ENCODE data around the gene CWH43. TPM values are rescaled to one million over a fixed set of nuclear protein-coding genes. Genes with fewer than 3 reads are reported as not detected.
"Not testable (repeated sequence)": the region's sequence is repeated elsewhere in the genome, so short reads cannot be mapped to it uniquely, and the experiment has no call there.

CWH43 gene
- not detected for total RNA-seq
- long read RNA-seq: 0 reads

DNA sequence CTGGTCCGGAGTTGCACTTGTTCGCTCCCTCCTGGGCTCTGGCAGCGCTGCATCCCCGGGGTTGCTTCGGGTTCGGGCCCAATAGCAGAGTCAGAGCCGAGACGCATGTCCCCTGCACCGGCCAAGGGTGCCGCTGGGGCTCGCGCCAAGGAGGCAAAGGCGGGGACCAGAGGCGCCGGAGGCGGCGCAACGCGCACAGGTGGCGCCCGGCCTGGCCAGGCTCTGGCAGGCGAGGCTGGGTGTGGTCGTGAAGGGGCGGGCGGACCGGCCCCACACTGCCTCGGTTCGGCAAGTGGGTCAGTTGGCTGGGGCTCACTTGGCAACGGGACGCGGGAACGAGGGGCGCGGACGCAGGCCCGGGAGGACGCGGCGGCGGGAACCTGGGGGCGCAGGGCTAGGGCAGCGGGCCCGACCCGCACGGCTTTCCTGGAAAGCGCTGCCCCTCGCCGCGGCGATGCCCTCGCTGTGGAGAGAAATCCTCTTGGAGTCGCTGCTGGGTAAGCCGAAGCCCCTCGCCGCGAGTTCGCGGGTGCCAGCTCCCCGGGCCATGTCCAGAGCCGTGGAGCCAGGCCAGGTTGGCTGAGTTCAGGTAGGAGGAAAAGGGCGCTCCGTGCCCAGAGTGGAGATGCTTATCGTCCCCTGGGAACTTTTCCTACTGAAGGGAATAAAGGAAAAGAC lies at the start of gene CWH43:
CWH43 (plus strand) TSS at position 300 of the 678 bp plus-strand sequence; CDS start at position 455, 155 bp downstream.
- DNase-seq (ENCODE audit: missing footprints): no peak
- intact Hi-C loops (cut with DNase I): no loop called here
- no peak for ATAC-seq

GRCh38 chr4:48937033-48937432 lies 49.0 kb upstream of the CWH43 start:
- intact Hi-C loops (cut with DNase I): no loop called here
- ATAC-seq (no peak), DNase-seq (ENCODE audit: missing footprints) (no peak)

DNA sequence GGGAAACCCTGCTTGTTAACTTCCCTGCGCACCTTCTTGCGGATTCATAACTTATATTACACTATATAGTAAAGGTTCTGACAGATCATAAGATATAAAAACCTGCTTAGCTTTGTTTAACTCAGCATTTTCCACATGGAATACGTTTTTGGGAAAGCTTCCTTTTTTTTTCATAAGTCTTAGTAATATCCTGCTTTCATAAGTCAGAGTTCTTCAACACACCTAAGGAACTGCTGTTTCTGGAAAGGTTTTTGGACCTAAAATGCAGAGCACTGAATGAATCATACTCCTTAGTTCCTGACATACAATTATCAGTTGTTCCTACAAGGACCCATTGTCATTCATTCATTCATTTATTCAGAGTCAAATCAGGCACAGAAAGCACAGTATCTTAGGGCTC lies 47.2 kb upstream of the CWH43 start:
- no peak for DNase-seq (ENCODE audit: missing footprints)
- no peak for ATAC-seq
- intact Hi-C loops (cut with DNase I): no loop called here

- DNase-seq (ENCODE audit: missing footprints) (no peak), ATAC-seq (no peak)
- intact Hi-C loops (cut with DNase I): no loop called here
Observed at GRCh38 chr4:48939785-48940184, 46.3 kb upstream of the CWH43 start.

DNA sequence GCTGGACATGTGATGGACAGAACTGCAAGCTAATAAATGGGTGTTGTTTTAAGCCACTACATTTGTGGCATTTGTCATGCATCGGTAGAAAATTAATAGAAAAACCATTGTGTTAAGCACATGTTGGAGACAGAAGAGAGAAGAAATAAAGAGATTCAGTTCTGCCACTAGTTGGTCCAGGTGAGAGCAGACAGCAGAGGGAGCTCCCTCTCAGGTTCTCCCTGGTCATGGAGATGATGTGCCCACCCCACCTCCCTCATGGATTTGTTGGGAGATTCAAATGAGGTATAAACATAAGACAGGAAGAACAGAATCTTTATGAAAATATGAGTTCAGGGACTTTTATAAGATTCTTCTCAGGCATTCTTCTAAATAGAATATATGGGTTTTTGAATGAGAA lies 42.7 kb upstream of the CWH43 start:
- ATAC-seq (no peak), DNase-seq (ENCODE audit: missing footprints) (no peak)
- intact Hi-C loops (cut with DNase I): no loop called here

DNA sequence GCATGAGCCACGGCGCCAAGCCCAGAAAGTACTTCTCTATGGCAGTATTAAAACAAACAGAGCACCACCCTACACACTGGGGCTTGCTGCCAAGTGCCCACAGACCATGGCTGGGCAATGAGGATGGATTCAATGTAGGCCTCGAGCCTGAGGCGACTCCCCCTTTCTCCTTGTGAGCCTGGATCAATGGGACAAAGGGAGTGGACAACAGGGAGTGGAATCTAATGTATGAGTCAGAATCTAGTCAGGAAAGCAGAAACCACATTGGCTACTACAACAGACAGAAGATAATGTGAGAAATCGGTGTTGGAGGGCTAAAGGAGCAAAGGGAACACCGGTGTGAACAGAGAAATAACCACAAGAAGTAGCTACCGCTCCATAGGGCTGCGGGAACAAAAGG lies 41.8 kb upstream of the CWH43 start:
- ATAC-seq (no peak), DNase-seq (ENCODE audit: missing footprints) (no peak)
- intact Hi-C loops (cut with DNase I): no loop called here

GRCh38 chr4:48944756-48945241 lies 41.3 kb upstream of the CWH43 start:
- no peak for ATAC-seq
- intact Hi-C loops (cut with DNase I): no loop called here
- DNase-seq (ENCODE audit: missing footprints): no peak

GRCh38 chr4:48945981-48946380 lies 40.1 kb upstream of the CWH43 start:
- intact Hi-C loops (cut with DNase I): no loop called here
- DNase-seq (ENCODE audit: missing footprints) (no peak), ATAC-seq (no peak)

GRCh38 chr4:48947731-48948130 lies 38.3 kb upstream of the CWH43 start:
- intact Hi-C loops (cut with DNase I): no loop called here
- ATAC-seq: no peak

GRCh38 chr4:48949086-48949485 lies 37.0 kb upstream of the CWH43 start:
- intact Hi-C loops (cut with DNase I): no loop called here
- no peak for DNase-seq (ENCODE audit: missing footprints)
- ATAC-seq: no peak

More at GRCh38 chr4:48947731-48948130, 38.3 kb upstream of the CWH43 start:
- DNase-seq (ENCODE audit: missing footprints): no peak

DNA sequence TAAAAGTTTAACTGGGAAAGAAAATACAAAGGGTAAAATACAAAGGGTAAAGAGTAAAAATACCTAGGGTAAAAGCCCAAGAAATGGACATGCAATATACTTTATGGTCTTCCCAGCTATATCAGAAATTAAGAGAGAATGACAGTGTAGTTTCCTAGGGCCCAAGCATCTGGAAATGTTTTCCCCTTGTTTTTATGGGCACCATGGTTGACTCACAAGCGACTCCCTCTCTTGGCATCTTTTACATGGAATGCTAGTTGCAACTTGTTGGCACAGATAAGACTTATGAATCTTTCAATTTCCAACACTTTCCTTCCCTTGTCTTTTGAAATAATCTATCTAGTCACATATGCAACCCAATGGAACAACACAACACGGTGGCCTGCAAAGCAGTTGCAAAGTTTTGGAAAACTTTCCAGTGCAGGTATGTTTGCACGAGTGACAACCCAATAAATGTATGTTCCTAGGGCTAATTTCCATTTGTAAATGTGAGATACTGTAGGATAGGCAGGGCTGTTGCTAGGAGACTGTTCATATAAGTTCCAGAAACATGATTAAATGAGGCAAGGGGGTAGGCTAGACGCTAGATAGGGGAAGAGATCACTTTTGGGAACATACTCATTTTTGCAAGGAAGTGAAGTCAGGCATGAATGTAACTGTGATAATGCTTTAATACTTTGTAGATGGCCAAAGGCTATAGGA lies 36.4 kb upstream of the CWH43 start:
- DNase-seq (ENCODE audit: missing footprints) (no peak), ATAC-seq (no peak)
- intact Hi-C loops (cut with DNase I): no loop called here

DNA sequence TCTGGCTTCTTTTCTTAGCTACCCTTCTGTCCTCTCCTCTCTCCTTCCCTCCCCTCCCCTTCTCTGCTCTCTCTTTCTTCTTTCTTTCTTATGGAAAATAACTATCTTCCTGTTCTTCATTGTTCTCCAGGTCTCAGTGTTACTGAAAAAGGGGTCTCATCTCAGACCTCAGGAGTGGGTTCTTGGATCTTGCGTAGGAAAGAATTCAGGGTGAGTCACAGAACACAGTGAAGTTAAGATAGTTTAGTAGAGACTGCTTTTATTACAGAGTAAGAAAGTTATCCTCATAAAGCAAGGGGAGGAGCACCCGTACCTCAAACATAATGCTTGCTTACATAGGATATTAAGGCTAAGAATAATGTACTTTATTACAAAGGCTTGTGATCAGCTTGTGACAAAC lies 31.8 kb upstream of the CWH43 start:
- no peak for ATAC-seq
- intact Hi-C loops (cut with DNase I): no loop called here
- DNase-seq (ENCODE audit: missing footprints): no peak

DNA sequence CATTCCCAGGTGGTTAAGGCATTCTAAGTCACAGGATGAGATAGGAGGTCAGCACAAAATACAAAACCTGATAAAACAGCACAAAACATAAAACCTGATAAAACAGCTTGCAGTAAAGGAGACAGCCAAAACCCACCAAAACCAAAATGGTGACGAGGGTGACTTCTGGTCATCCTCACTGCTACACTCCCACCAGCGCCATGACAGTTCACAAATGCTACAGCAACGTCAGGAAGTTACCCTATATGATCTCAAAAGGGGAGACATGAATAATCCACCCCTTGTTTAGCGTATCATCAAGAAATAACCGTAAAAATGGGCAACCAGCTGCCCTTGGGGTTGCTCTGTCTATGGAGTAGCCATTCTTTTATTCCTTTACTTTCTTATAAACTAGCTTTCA lies 28.7 kb upstream of the CWH43 start:
- intact Hi-C loops (cut with DNase I); ATAC-seq: not testable (repeated sequence)

GRCh38 chr4:48958582-48958981 lies 27.5 kb upstream of the CWH43 start:
- intact Hi-C loops (cut with DNase I): no loop called here

More for the DNA sequence above, 28.7 kb upstream of the CWH43 start:
- not testable (repeated sequence) for DNase-seq (ENCODE audit: missing footprints)

GRCh38 chr4:48960988-48961635 lies 25.0 kb upstream of the CWH43 start:
- intact Hi-C loops (cut with DNase I): loop anchor here (5.0 to 10.0 kb wide), 3 partner anchors 126 to 516 kb away; partner anchors contain the start of gene OCIAD1
- DNase-seq (ENCODE audit: missing footprints): no peak
- no peak for ATAC-seq

More at GRCh38 chr4:48958582-48958981, 27.5 kb upstream of the CWH43 start:
- ATAC-seq: no peak
- DNase-seq (ENCODE audit: missing footprints): no peak

GRCh38 chr4:48962636-48963035 lies 23.4 kb upstream of the CWH43 start:
- intact Hi-C loops (cut with DNase I): loop anchor here (2.0 to 10.0 kb wide), 4 partner anchors 128 to 518 kb away; partner anchors contain the start of gene OCIAD1
- DNase-seq (ENCODE audit: missing footprints): no peak
- ATAC-seq: no peak

DNA sequence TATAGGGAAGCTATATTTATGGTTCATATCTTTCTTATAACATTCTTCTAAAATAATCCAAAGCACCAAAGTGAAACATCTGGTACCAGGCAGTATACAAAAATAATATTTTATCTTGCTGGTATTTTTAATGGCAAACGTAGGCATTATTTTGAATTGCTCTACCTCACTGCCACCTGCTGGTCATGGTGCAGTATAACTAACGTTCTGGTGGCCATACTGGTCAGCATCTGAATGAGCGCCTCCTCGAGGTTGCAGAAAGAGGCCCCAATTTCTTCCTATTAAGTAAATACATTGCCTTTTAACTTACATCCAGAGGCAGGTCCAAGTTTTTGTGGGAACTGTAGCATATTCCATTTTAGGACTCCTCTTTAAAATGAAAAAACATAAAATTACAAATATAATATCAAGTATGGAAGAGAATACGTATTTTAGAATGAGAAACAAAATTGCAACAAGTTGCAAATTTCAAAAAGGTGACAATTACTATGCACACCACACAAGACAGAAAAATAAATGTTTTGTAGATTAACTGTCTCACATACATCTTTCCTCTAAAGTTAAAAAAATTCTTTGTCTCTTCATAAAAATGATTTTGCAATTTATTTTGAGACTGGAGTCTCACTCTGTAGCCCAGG lies 22.9 kb upstream of the CWH43 start:
- ATAC-seq (peak; percentile 76), DNase-seq (ENCODE audit: missing footprints) (no peak)
- intact Hi-C loops (cut with DNase I): loop anchor here (2.0 to 10.0 kb wide), 4 partner anchors 128 to 518 kb away; partner anchors contain the start of gene OCIAD1

GRCh38 chr4:48967101-48967500 lies 19.0 kb upstream of the CWH43 start:
- DNase-seq (ENCODE audit: missing footprints): no peak
- no peak for ATAC-seq

GRCh38 chr4:48967631-48968030 lies 18.4 kb upstream of the CWH43 start:
- no peak for ATAC-seq
- no peak for DNase-seq (ENCODE audit: missing footprints)
- intact Hi-C loops (cut with DNase I): loop anchor here (10.0 kb wide), 2 partner anchors 133 to 523 kb away; partner anchors contain the start of gene OCIAD1

More at GRCh38 chr4:48967101-48967500, 19.0 kb upstream of the CWH43 start:
- intact Hi-C loops (cut with DNase I): loop anchor here (10.0 kb wide), 2 partner anchors 132 to 522 kb away; partner anchors contain the start of gene OCIAD1
